Omental fat pad (tissue), 4 donors: ENCODE results near the gene SURF1. TPM values are rescaled to one million over a fixed set of nuclear protein-coding genes. Genes with fewer than 3 reads are reported as not detected.

Source experiments
- ATAC-seq: fragments of 150-250 bp; one replicate; pipeline ENCODE4 v1.9.1; 2016; ENCODE audit warnings: mild to moderate bottlenecking, moderate library complexity; ENCODE audit not compliant: low FRiP score
- DNase-seq: peaks from one replicate; pipeline ENCODE4 v3.0.0-alpha.2; 2019; ENCODE audit warnings: low spot score
- CTCF ChIP-seq, 3 donors: fragments of 450-650 bp; IDR thresholded peaks; one replicate each; pipeline ENCODE4 v1.5.1; 2016 to 2017; ENCODE audit warnings: antibody characterized with exemption in 3 of 3, mild to moderate bottlenecking in 3 of 3, moderate library complexity in 2 of 3
- total RNA-seq, 4 donors: library from RNA; depleted of rRNA; stranded (reverse); fragments of >200 nt; gene quantifications; one replicate each; pipeline ENCODE4 v1.1.0, GENCODE V29; 2016

SURF1 gene
- total RNA-seq, 4 donors from 2014 or later: 30.3 to 47.1 (median 41.1) TPM

GRCh38 chr9:133375724-133376654 lies 19.7 kb upstream of the SURF1 start, which contains the start of the genes STKLD1 and SURF4:
TSS of gene STKLD1 (plus strand) at chr9:133376366. CDS start at chr9:133376474, 108 bp downstream.
TSS of gene SURF4 (minus strand) at chr9:133376060. CDS start at chr9:133375969, 91 bp downstream.
- peak; percentile 80 for DNase-seq
- peak in 1 of 3 donors; percentile 5 for TF ChIP-seq CTCF (IDR thresholded peaks at IDR 0.05)

GRCh38 chr9:133375116-133375723 lies 18.9 kb upstream of the SURF1 start:
- ATAC-seq: no peak
- TF ChIP-seq CTCF (IDR thresholded peaks at IDR 0.05): no peak
- DNase-seq: no peak

More at GRCh38 chr9:133375724-133376654, 19.7 kb upstream of the SURF1 start, which contains the start of the genes STKLD1 and SURF4:
- peak; percentile 97 for ATAC-seq

GRCh38 chr9:133374612-133375115 lies 18.4 kb upstream of the SURF1 start:
- TF ChIP-seq CTCF (IDR thresholded peaks at IDR 0.05): no peak
- ATAC-seq: no peak
- no peak for DNase-seq

GRCh38 chr9:133372144-133372543 lies 15.9 kb upstream of the SURF1 start:
- ATAC-seq: no peak
- no peak for TF ChIP-seq CTCF (IDR thresholded peaks at IDR 0.05)

GRCh38 chr9:133371261-133371711 lies 15.0 kb upstream of the SURF1 start:
- no peak for TF ChIP-seq CTCF (IDR thresholded peaks at IDR 0.05)
- ATAC-seq (no peak), DNase-seq (no peak)

More at GRCh38 chr9:133372144-133372543, 15.9 kb upstream of the SURF1 start:
- DNase-seq: no peak

- ATAC-seq (no peak), DNase-seq (no peak)
- TF ChIP-seq CTCF (IDR thresholded peaks at IDR 0.05): no peak
Observed at GRCh38 chr9:133370685-133371084, 14.4 kb upstream of the SURF1 start.
